ENCODE results near the gene GIPC2.
A peak's percentile ranks its signal among the peaks of the same experiment; 100 is the strongest.
"Not testable (repeated sequence)": the region's sequence is repeated elsewhere in the genome, so short reads cannot be mapped to it uniquely, and the experiment has no call there.

Gene GIPC2

DNA sequence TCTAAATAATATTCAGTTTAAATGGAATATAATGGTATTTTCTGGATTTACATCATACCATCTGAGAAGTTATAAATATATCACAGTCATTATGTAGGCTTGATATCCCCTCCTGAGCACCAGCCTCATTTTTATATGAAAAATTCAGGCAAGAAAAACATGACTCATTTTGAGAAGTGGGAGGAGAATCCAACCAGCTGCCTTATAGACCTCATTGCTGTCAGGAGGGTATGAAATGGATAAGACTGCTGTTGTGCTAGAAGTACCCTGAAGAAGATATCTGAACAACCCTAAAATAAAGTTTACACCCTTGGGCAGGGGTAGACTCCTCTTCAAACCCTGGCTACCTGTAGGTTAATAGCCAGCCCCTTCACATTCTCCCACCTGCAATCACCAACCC is 8.8 kb downstream of the GIPC2 start:
- H3K4me3 ChIP-seq (ENCODE audit: low read depth, low read length): no peak overlapping the region
- DNase-seq (ENCODE audit: low read depth): peak; percentile 57
- TF ChIP-seq CTCF (conservative IDR thresholded peaks at IDR 0.05; ENCODE audit: low read depth, low read length): no peak

DNA sequence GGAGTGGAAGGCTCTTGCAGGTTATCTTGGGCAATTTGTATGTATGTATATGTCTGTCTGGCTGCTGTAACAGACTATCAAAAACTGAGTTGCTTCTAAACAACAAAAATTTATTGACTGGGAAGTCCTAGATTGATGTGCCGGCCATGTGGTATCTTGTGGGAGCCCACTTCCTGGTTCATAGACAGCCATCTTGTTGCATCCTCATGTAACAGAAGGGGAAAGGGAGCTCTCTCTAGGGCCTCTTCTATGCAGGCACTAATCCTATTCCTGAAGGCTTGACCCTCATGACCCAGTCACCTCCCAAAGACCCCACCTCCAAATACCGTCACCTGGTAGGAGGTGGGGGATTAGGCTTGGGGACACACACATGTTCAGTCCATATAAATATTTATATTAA is 9.2 kb downstream of the GIPC2 start:
- no peak for DNase-seq (ENCODE audit: low read depth)
- no peak overlapping the region for H3K4me3 ChIP-seq (ENCODE audit: low read depth, low read length)
- no peak for TF ChIP-seq CTCF (conservative IDR thresholded peaks at IDR 0.05; ENCODE audit: low read depth, low read length)

GRCh38 chr1:78055565-78056132 is 9.9 kb downstream of the GIPC2 start:
- no peak for DNase-seq (ENCODE audit: low read depth)
- TF ChIP-seq CTCF (conservative IDR thresholded peaks at IDR 0.05; ENCODE audit: low read depth, low read length): no peak

DNA sequence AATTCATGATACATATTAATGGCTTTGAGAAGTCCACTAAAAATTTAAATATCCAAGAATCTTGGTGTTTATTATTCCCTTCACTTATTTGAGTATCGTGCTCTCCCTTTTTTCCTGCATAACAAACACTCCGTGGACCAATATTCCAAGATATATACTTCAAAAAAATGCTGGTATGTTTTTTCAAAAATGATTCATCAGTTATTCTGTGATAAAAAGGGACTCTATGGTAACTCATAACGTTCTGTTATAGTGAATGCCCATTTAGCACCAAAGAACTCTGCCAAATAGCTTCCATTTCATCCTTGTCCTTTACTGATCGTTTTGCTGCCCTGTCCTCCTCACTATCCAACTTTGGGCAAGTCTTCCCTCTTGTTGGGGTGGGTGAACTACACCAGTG is 12.9 kb downstream of the GIPC2 start:
- no peak for DNase-seq (ENCODE audit: low read depth)
- H3K4me3 ChIP-seq (ENCODE audit: low read depth, low read length): no peak overlapping the region
- no peak for TF ChIP-seq CTCF (conservative IDR thresholded peaks at IDR 0.05; ENCODE audit: low read depth, low read length)

More at GRCh38 chr1:78055565-78056132, 9.9 kb downstream of the GIPC2 start:
- no peak overlapping the region for H3K4me3 ChIP-seq (ENCODE audit: low read depth, low read length)

- TF ChIP-seq CTCF (conservative IDR thresholded peaks at IDR 0.05; ENCODE audit: low read depth, low read length): no peak
- DNase-seq (ENCODE audit: low read depth): no peak
- no peak overlapping the region for H3K4me3 ChIP-seq (ENCODE audit: low read depth, low read length)
Observed at GRCh38 chr1:78060857-78061563, 15.2 kb downstream of the GIPC2 start.

- H3K4me3 ChIP-seq (ENCODE audit: low read depth, low read length): no peak overlapping the region
- no peak for TF ChIP-seq CTCF (conservative IDR thresholded peaks at IDR 0.05; ENCODE audit: low read depth, low read length)
- peak; percentile 95 for DNase-seq (ENCODE audit: low read depth)
Observed at GRCh38 chr1:78061825-78062523, 16.2 kb downstream of the GIPC2 start.

DNA sequence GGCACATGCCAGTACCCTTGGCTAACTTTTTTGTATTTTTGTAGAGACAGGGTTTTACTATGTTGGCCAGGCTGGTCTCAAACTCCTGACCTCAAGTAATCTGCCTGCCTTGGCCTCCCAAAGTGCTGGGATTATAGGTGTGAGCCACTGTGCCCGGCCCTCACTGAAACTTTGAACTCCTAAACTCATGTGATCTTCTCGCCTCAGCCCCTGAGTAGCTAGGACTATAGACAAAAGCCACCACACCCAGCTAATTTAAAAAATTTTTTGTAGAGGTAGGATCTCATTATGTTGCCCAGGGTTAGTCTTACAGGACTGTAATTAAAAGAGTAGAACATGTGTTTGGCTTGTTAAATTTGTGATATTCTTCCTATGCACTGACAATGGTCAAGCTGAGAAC is 19.1 kb downstream of the GIPC2 start:
- H3K4me3 ChIP-seq (ENCODE audit: low read depth, low read length); DNase-seq (ENCODE audit: low read depth): not testable (repeated sequence)
